ENCODE measurements around the gene YIPF6.

YIPF6 gene

DNA sequence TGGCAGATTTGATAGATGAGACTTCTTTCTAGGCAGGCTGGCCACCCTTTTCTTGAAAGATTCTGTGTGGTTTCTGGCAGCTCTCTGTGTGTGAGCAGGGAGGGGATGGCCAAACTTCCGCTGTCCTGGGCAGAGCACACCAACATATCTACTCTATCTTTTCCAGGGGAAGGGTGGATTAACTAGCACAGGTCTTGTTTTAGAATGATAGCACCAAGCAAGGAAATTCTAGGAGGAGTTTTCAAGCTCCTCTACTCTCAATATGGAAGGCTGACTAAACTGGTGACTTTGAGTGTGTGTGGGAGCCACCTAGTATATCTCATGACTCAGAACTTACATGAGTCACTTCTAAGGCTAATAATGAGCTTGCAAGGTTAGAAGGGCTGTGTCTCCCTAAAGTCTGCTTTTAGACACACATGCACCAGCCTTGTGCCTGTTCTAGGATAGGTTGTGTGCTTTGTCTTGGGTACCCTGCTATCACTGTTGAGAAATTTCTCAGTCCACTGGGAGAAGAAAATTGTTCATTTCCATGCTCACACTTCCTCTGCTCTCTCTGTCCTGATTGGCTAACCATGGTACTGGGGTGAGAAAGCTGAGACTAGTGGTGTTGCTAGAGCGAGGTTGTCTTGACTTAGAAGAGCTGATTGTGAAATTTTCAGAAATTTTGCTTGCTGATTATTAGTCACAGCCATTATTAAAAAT is 72.9 kb downstream of the YIPF6 start:
- FAIRE-seq (no peak), DNase-seq (ENCODE audit: insufficient read length, low spot score) (no peak)
- TF ChIP-seq, protein P1, sequence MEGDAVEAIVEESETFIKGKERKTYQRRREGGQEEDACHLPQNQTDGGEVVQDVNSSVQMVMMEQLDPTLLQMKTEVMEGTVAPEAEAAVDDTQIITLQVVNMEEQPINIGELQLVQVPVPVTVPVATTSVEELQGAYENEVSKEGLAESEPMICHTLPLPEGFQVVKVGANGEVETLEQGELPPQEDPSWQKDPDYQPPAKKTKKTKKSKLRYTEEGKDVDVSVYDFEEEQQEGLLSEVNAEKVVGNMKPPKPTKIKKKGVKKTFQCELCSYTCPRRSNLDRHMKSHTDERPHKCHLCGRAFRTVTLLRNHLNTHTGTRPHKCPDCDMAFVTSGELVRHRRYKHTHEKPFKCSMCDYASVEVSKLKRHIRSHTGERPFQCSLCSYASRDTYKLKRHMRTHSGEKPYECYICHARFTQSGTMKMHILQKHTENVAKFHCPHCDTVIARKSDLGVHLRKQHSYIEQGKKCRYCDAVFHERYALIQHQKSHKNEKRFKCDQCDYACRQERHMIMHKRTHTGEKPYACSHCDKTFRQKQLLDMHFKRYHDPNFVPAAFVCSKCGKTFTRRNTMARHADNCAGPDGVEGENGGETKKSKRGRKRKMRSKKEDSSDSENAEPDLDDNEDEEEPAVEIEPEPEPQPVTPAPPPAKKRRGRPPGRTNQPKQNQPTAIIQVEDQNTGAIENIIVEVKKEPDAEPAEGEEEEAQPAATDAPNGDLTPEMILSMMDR (IDR thresholded peaks at IDR 0.05; ENCODE audit: insufficient read depth, missing control alignments): no peak

DNA sequence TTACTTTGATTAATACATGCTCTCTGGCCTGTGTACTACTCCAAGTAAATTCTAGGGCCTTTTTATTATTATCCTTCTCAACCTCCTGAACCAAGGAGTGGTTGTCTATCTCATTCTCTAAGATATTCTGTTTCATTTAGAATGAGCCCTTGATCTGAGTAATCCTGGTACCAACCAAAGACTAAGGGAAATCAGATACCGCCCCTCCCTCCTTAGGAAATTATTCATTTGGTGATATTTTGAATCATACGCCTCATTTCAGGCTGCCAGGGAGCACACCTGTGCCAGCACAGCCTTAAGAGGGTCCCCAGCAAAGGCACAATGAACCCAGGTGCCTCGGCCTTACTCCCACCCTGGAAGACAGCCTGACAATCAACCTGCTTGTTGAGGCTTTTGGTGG is 75.4 kb downstream of the YIPF6 start:
- FAIRE-seq: no peak
- no peak for DNase-seq (ENCODE audit: insufficient read length, low spot score)
- TF ChIP-seq, protein P1 (IDR thresholded peaks at IDR 0.05; ENCODE audit: insufficient read depth, missing control alignments): no peak

DNA sequence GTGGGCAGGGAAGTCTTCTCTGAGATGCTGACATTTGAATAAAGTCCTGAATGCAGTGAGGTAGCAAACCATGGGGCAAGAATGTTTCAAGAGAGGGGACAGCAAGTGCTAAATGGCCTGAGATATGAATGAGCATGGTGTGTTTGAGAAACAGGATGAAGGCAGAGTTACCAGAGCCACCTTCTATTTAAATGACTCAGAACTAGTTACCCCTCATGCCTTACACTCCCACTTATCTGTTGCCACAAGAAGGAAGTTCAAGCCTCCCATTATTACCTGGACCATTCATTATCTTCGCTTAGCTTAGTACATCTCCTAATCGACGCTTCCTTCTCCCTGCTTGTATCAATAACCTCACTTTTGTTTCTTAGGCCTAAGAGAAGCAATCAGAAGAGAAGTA is 81.0 kb downstream of the YIPF6 start:
- no peak for FAIRE-seq
- TF ChIP-seq, protein P1 (IDR thresholded peaks at IDR 0.05; ENCODE audit: insufficient read depth, missing control alignments): no peak
- no peak for DNase-seq (ENCODE audit: insufficient read length, low spot score)

GRCh38 chrX:68584221-68584620 is 85.4 kb downstream of the YIPF6 start:
- DNase-seq (ENCODE audit: insufficient read length, low spot score) (no peak), FAIRE-seq (no peak)
- TF ChIP-seq, protein P1 (IDR thresholded peaks at IDR 0.05; ENCODE audit: insufficient read depth, missing control alignments): no peak

Data from D721Med (cell line).